MM.1S (cell line): ENCODE results near the gene PPM1H.

Source experiments
- CTCF ChIP-seq: fragments of 300-600 bp; sonication (generic); IDR thresholded peaks from 2 replicates; pipeline ENCODE4 v1.5.1; 2016; ENCODE audit warnings: antibody characterized with exemption, low read length, mixed read lengths
- EZH2 ChIP-seq: fragments of 300-600 bp; sonication (generic); optimal IDR thresholded peaks from 2 replicates; pipeline ENCODE3; 2017; ENCODE audit warnings: low read depth, mild to moderate bottlenecking, antibody characterized with exemption, low read length, mixed read lengths
- EZH2phosphoT487 ChIP-seq: fragments of 300-600 bp; sonication (generic); IDR thresholded peaks from 2 replicates; pipeline ENCODE4 v1.6.1; 2018; ENCODE audit warnings: antibody characterized with exemption, low read length

- TF ChIP-seq CTCF = no peak
- TF ChIP-seq EZH2 = no peak
- no peak for TF ChIP-seq EZH2phosphoT487
These were observed 232.0 kb downstream of the PPM1H start for GRCh38 chr12:62703011-62703380.
